ENCODE measurements around the gene IMPDH2.
A peak's percentile ranks its signal among the peaks of the same experiment; 100 is the strongest.

Gene IMPDH2

DNA sequence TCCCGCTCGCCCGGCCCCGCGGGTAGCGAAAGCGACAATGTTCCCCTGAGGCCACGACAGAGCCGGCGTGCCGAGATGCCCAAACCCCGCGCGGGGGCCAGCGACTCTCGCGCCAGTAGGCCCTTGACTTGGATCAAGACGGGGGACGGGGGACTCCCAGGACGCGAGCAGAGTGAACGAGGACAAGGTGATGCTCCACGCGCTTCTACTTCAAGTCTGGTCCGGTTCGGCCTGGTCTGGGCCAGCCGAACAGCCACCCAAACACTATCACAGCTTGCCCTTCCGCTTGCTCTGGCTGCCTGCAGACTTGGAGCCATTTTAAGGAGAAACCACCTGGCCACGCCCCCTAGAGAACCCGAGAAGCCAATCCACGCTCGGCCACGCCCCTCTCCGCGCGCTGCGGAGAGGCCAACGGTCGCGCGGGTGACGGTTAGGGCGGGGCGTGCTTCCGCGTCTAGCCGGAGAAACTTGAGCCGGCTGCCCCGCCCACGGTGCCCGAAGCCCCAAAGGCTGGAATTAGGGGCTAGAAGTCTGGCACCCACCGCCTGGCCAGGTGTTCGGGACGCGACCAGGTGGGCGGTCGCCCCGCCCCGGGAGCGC, 7.9 kb downstream of the IMPDH2 start:
- WGBS: under 1% methylated on average over 60 of the region's 60 CpGs
- H3K4me1 ChIP-seq (ENCODE audit: insufficient read depth, low read length): peaks cover 7% of the 10 kb centered on the region; the same call in 1 of the 2 replicates

DNA sequence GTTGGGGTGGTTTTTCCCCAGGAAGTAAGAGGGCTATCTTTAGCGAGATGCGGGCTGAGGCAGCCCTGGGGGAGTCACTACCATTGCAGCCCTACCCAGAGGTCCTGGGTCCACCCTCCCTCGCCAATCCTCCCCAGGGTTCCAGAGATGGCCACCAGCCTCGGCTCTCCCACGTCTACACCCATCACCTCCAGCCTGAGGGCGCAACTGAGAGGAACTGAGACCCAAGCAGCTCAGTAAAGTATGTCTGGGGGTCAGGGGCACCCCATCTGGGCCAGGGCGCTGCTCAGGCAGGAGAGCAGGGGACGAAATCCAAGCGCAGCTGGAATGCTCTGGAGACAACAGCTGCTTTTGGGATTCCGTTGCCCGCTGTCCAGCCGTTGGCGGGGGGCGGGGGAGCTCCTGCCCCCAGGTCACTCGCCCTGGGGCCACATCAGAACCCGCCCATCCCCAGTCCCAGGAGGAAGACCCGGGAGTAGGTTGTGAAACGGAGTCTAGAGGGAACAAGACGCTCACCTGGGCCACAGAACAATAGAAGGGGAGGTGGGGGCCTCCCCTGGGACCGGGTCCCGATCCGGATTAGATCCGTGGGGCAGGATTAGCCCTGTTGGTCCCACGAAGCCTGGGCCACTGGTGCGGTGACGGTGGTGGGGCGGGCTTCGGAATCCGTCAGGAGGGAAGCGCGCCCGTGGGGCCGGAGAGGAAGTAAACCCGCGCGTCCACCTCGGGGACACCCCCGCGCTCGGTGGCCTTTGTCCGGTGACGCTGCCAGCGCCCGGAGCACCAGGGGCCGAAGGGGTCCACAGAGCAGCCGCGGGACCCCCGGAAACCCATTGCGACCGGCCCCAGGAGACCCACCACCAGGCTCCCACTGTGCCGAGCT, 8.6 kb downstream of the IMPDH2 start:
- peak overlapping the region; percentile 98 for H3K9ac ChIP-seq (ENCODE audit: low read depth, low read length)
- peak overlapping the region; percentile 97 for H3K4me3 ChIP-seq (ENCODE audit: low read length)
- peaks cover 39% of the 10 kb centered on the region for H3K36me3 ChIP-seq (ENCODE audit: insufficient read depth, low read length)
- peak overlapping the region; percentile 100 for H3K27ac ChIP-seq (ENCODE audit: low read depth, low read length)
- H3K9me3 ChIP-seq (ENCODE audit: insufficient read depth, low read depth, low read length): no peaks in the 10 kb centered on the region
- no peaks in the 10 kb centered on the region for H3K27me3 ChIP-seq (ENCODE audit: insufficient read depth, low read length)
- H3K4me1 ChIP-seq (ENCODE audit: insufficient read depth, low read length): peaks cover 7% of the 10 kb centered on the region; the same call in 1 of the 2 replicates
- 3% methylated on average over 50 of the region's 51 CpGs for WGBS

More for the DNA sequence above, 7.9 kb downstream of the IMPDH2 start:
- peak overlapping the region; percentile 100 for H3K27ac ChIP-seq (ENCODE audit: low read depth, low read length)
- H3K9me3 ChIP-seq (ENCODE audit: insufficient read depth, low read depth, low read length): no peaks in the 10 kb centered on the region
- H3K27me3 ChIP-seq (ENCODE audit: insufficient read depth, low read length): no peaks in the 10 kb centered on the region
- H3K36me3 ChIP-seq (ENCODE audit: insufficient read depth, low read length): peaks cover 39% of the 10 kb centered on the region
- H3K4me3 ChIP-seq (ENCODE audit: low read length): peak overlapping the region; percentile 97
- peak overlapping the region; percentile 98 for H3K9ac ChIP-seq (ENCODE audit: low read depth, low read length)

DNA sequence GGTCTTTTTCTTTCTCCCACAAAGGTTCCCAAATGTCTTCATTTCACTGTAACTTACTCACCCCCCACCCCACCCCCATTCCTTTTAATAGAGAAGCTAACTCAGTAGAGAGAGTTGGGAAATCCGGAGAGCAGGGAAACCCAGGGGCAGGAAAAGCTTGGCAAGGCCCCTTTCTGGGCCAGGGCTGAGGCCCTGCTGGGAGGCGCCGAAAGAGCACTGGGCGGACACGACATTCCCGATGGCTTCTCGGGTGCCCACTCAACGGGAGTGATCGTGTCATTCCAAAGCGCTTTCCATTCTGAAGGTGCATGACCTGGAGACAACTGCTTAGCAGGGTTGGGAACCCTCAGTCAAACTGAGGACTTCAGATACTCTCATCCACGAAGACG, 9.3 kb downstream of the IMPDH2 start:
- Histone ChIP-seq H3K27ac (ENCODE audit: low read depth, low read length) (no peak overlapping the region), H3K9ac (ENCODE audit: low read depth, low read length) (peak overlapping the region; percentile 98; the same call in 1 of the 2 replicates), H3K9me3 (ENCODE audit: insufficient read depth, low read depth, low read length) (no peaks in the 10 kb centered on the region), H3K27me3 (ENCODE audit: insufficient read depth, low read length) (no peaks in the 10 kb centered on the region), H3K4me1 (ENCODE audit: insufficient read depth, low read length) (peaks cover 7% of the 10 kb centered on the region; the same call in 1 of the 2 replicates), H3K36me3 (ENCODE audit: insufficient read depth, low read length) (peaks cover 39% of the 10 kb centered on the region), H3K4me3 (ENCODE audit: low read length) (peak overlapping the region; percentile 97)
- WGBS: 56% methylated on average over 12 of the region's 12 CpGs

DNA sequence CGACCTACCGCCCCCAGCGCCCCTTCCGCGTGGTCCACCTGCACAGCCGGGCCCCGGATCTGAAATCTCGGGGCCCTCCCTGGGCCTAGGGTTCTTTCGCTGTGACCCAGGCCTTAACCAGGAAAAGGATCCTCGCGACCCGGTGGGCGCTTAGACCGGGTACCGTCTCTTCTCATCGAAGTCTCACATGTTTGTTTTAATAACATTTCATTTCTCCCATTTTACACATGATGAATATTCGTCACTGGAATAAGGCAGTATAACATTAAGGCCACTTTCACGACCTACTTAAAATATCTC, 10.5 kb downstream of the IMPDH2 start:
- no peaks in the 10 kb centered on the region for H3K27me3 ChIP-seq (ENCODE audit: insufficient read depth, low read length)
- H3K27ac ChIP-seq (ENCODE audit: low read depth, low read length): no peak overlapping the region; the same call in 1 of the 2 replicates
- H3K4me1 ChIP-seq (ENCODE audit: insufficient read depth, low read length): peaks cover 7% of the 10 kb centered on the region; the same call in 1 of the 2 replicates
- peaks cover 38% of the 10 kb centered on the region for H3K36me3 ChIP-seq (ENCODE audit: insufficient read depth, low read length)
- H3K4me3 ChIP-seq (ENCODE audit: low read length): peak overlapping the region; percentile 90
- H3K9me3 ChIP-seq (ENCODE audit: insufficient read depth, low read depth, low read length): no peaks in the 10 kb centered on the region
- peak overlapping the region; percentile 71 for H3K9ac ChIP-seq (ENCODE audit: low read depth, low read length)
- WGBS: 7% methylated on average over 18 of the region's 18 CpGs

DNA sequence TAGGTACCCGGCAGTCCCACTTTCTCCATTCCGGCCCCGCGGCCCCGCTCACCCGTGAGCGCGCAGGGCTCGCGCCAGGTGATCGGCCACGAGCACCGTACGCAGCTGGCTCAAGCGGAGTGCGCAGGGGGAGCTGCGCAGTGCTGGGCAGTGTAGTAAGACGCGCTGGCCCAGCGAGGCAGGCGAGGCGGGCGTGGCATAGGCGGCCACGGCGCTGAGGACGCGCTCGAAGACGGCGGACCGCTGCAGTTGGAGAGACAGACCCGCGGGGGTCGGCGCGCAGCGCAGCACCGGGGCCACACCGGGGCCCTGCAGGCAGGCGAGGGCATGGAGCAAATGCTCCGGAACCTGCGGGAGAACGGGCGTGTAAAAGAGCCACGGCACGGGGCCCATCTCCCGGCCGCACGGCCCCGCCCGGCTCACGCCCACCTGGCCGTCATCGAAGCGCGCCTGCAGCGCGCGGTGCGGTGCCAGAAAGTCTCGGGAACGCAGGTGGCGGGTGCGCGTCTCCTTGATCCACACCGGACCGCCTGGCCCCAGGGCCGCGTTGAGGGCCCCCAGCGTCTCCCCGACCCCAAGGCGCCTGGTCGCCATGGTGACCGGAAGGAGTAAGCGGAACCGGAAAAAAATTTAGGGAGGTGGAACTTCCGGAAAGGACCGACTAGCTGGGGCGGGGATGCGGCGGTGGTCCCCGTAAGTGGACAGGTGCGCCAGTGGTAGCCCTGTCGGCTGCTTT, 11.1 kb downstream of the IMPDH2 start, which contains the start of gene DALRD3:
TSS of gene DALRD3 (minus strand) at position 610 of the 736 bp plus-strand sequence. CDS start at position 594, 16 bp downstream.
- Histone ChIP-seq H3K9me3 (ENCODE audit: insufficient read depth, low read depth, low read length) (no peaks in the 10 kb centered on the region), H3K4me3 (ENCODE audit: low read length) (peak within 1 kb of the TSS; percentile 90), H3K27me3 (ENCODE audit: insufficient read depth, low read length) (no peaks in the 10 kb centered on the region), H3K36me3 (ENCODE audit: insufficient read depth, low read length) (peaks cover 39% of the 10 kb centered on the region), H3K4me1 (ENCODE audit: insufficient read depth, low read length) (peaks cover 5% of the 10 kb centered on the region; the same call in 1 of the 2 replicates), H3K9ac (ENCODE audit: low read depth, low read length) (peak within 1 kb of the TSS; percentile 71), H3K27ac (ENCODE audit: low read depth, low read length) (peak within 1 kb of the TSS; percentile 72)
- under 1% methylated on average over 85 of the region's 85 CpGs for WGBS

DNA sequence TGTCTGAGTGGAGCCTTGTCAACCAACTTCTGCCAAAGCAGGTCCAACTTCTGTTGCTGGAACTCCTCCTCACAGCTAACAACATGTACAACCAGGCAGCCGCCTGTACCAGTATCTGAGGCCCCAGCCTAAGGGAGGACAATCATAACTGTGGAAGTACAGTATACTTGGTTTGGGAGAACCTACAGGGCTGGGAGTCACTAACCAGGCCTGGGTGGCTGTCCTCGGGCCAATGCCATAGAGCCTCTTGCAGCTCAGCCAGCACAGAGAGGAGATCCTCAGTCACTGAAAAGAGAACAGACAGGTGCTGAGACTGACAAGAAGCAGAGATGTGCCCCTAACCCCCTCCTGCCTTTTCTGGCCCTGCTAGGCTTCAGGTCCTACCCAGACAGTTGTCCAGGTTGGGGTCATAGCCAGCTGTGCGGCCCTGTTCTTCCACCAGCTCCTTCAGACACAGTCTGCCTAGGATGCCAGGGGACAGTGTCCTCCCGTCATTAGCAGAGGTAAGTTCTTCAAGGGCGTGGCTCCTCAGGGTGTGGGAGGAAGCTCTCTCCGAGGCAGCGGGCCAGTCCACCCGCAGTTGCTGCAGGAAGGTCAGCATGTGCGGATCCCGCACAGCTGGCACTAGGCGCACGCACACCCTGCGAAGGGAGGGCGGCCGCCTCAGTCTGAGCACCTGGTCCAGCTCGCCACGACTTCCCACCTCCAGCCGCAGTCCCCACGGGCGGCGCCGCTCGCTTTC, 11.8 kb downstream of the IMPDH2 start:
- WGBS: 18% methylated on average over 23 of the region's 23 CpGs
- Histone ChIP-seq H3K36me3 (ENCODE audit: insufficient read depth, low read length) (peaks cover 43% of the 10 kb centered on the region), H3K9me3 (ENCODE audit: insufficient read depth, low read depth, low read length) (no peaks in the 10 kb centered on the region), H3K4me3 (ENCODE audit: low read length) (peak overlapping the region; percentile 90), H3K27me3 (ENCODE audit: insufficient read depth, low read length) (no peaks in the 10 kb centered on the region), H3K4me1 (ENCODE audit: insufficient read depth, low read length) (no peaks in the 10 kb centered on the region), H3K9ac (ENCODE audit: low read depth, low read length) (peak overlapping the region; percentile 71), H3K27ac (ENCODE audit: low read depth, low read length) (peak overlapping the region; percentile 72; the same call in 1 of the 2 replicates)

DNA sequence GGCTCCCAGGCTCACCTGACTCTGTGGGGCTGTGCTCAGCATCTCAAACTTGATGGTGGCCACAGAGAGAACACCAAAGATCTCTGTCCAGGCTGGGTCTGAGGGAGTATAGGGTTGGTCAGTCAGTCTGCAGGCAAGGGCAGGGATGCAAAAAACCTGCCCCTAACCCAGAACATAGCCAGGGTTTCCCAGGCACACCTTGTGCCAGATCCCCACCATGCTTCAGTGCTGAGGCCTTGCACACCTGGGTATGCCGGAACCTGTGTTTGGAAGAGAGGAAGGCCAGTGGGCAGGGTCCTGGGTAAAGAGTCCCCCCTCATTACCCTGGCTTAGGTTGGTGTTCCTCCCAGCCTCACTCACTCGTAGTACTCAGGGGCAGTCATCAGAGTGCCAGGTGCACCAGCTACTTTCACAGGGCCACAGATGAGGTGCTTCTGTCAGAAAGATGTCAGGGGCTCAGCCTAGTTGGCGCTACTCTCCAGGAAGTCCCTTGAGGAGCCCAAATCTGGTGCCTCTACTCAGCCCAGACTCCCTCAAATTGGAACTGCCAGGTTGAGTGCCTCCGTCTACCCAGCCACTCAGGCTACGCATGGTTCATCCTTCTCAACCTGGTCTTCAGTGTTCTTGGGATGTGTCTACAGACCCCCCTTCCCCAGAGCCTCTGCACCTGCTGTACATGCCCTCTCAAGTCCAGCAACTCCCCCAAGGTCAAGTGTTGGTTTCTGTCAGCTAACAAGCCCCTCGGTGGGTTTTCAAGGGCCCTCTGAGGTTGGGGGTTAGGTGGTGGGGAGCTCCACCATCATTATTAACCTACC, 12.6 kb downstream of the IMPDH2 start:
- no peak overlapping the region for H3K9ac ChIP-seq (ENCODE audit: low read depth, low read length)
- H3K4me1 ChIP-seq (ENCODE audit: insufficient read depth, low read length): no peaks in the 10 kb centered on the region
- no peak overlapping the region for H3K27ac ChIP-seq (ENCODE audit: low read depth, low read length)
- peaks cover 51% of the 10 kb centered on the region for H3K36me3 ChIP-seq (ENCODE audit: insufficient read depth, low read length)
- H3K4me3 ChIP-seq (ENCODE audit: low read length): 0 out of 2 replicates have a peak overlapping the region, but pooled peaks have one; percentile 90
- H3K9me3 ChIP-seq (ENCODE audit: insufficient read depth, low read depth, low read length): no peaks in the 10 kb centered on the region
- no peaks in the 10 kb centered on the region for H3K27me3 ChIP-seq (ENCODE audit: insufficient read depth, low read length)
- 93% methylated on average over 5 of the region's 6 CpGs for WGBS

DNA sequence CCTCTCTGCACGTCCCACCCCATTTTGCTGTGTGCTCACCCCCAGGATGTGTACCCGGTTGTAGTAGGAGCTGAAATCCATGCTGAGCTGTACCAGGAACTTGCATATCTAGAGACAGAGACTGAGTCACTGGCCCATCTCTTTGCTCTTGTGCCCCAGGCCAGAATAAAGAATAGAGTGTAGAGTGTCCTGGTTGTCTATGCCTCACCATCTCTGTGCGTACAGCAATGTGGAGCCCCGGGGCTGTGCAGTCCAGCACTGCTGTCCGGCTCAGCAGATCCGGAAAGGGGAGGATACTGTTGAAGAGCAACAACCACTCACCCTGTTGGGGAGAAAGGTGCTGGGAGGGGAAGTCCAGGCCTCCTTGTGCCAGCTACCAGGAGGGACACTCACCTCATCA, 13.4 kb downstream of the IMPDH2 start:
- H3K4me3 ChIP-seq (ENCODE audit: low read length): no peak overlapping the region
- H3K4me1 ChIP-seq (ENCODE audit: insufficient read depth, low read length): no peaks in the 10 kb centered on the region
- H3K9me3 ChIP-seq (ENCODE audit: insufficient read depth, low read depth, low read length): no peaks in the 10 kb centered on the region
- H3K27ac ChIP-seq (ENCODE audit: low read depth, low read length): no peak overlapping the region
- no peak overlapping the region for H3K9ac ChIP-seq (ENCODE audit: low read depth, low read length)
- H3K36me3 ChIP-seq (ENCODE audit: insufficient read depth, low read length): peaks cover 56% of the 10 kb centered on the region
- H3K27me3 ChIP-seq (ENCODE audit: insufficient read depth, low read length): no peaks in the 10 kb centered on the region
- 91% methylated on average over 6 of the region's 6 CpGs for WGBS

DNA sequence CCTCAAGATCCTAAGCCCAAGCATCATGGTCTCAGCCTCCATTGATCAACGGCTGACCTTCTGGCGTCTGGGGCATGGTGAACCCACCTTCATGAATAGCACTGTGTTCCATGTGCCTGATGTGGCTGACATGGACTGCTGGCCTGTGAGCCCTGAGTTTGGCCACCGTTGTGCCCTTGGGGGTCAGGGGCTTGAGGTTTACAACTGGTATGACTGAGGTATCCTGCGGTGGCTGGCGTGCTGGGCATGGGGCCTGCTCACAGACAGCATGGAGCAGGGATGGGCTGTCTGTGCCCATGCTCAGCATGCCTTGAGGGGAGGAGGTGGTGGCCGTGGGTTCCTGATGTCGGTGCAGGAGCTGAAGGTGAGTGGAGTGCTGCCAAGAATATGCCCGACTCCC, 14.1 kb downstream of the IMPDH2 start:
- WGBS: 96% methylated on average over 8 of the region's 8 CpGs
- Histone ChIP-seq H3K4me3 (ENCODE audit: low read length) (no peak overlapping the region), H3K9ac (ENCODE audit: low read depth, low read length) (no peak overlapping the region), H3K36me3 (ENCODE audit: insufficient read depth, low read length) (peaks cover 56% of the 10 kb centered on the region), H3K27ac (ENCODE audit: low read depth, low read length) (no peak overlapping the region), H3K9me3 (ENCODE audit: insufficient read depth, low read depth, low read length) (no peaks in the 10 kb centered on the region), H3K4me1 (ENCODE audit: insufficient read depth, low read length) (no peaks in the 10 kb centered on the region), H3K27me3 (ENCODE audit: insufficient read depth, low read length) (no peaks in the 10 kb centered on the region)

Data from HUES64 (cell line).